GM20000 (cell line): Measurements from ENCODE around the gene TTC16.

Source experiments
- DNase-seq: peaks from one replicate; pipeline ENCODE4 v3.0.0; 2012; ENCODE audit warnings: low spot score
- CTCF ChIP-seq: IDR thresholded peaks from 2 replicates; pipeline ENCODE4 v1.5.1; 2012; ENCODE audit warnings: mild to moderate bottlenecking, control low read depth; ENCODE audit errors: extremely low read depth, missing control alignments

Gene TTC16

GRCh38 chr9:127749090-127749787 is 33.4 kb downstream of the TTC16 start:
- no peak for TF ChIP-seq CTCF
- no peak for DNase-seq

- DNase-seq = no peak
- TF ChIP-seq CTCF = no peak
Observed at GRCh38 chr9:127751269-127752054, 35.6 kb downstream of the TTC16 start.

GRCh38 chr9:127753148-127753547 is 37.3 kb downstream of the TTC16 start:
- no peak for TF ChIP-seq CTCF
- no peak for DNase-seq

- no peak for TF ChIP-seq CTCF
- DNase-seq = no peak
Observed at GRCh38 chr9:127753622-127754021, 37.7 kb downstream of the TTC16 start.

- TF ChIP-seq CTCF = no peak
- DNase-seq = no peak
Observed at GRCh38 chr9:127754099-127755060, 38.5 kb downstream of the TTC16 start.

GRCh38 chr9:127755061-127756060 is 39.5 kb downstream of the TTC16 start:
- TF ChIP-seq CTCF = no peak
- no peak for DNase-seq
